ENCODE results near the gene RANBP17. TPM values are rescaled to one million over a fixed set of nuclear protein-coding genes. Genes with fewer than 3 reads are reported as not detected.

The RANBP17 gene
- total and polyA plus RNA-seq, 2 donors from 2014 or later: 2.0 to 15.4 TPM

DNA sequence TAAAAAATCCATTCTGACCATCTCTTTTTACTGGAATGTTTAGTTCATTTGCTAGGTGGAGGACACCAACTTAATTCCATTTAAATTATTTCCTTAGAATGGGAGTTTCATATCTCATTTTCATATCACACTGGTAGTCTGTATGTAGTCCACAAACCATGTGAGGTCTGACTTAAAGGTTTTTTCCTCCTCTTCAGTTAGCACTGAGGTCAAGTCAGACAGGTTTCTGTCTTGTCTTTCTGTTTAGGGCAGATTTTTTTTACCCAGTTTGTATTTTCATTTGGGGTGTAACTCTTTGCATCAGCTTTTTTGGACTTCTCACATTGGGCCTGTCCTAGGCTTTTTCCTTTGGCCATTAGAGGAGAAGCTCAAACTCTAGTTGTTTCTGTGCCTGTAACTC is 75.3 kb downstream of the RANBP17 start:
- intact Hi-C loops (cut with DNase I): no loop called here
- no peaks in the 10 kb centered on the region for H3K9me3 ChIP-seq (ENCODE audit: control insufficient read depth in 2 of 3, insufficient read depth in 1 of 3, low read length in 3 of 3)
- H3K9ac ChIP-seq (ENCODE audit: low read length in 3 of 3): no peak overlapping the region
- no peak for FAIRE-seq
- no peak overlapping the region for H3K27ac ChIP-seq (ENCODE audit: low read depth in 2 of 2, low read length in 2 of 2)
- no peak overlapping the region for H3K4me3 ChIP-seq (ENCODE audit: low read length in 3 of 3)
- H3K27me3 ChIP-seq (ENCODE audit: control insufficient read depth, insufficient read depth, low read length): no peaks in the 10 kb centered on the region
- TF ChIP-seq, protein P1, sequence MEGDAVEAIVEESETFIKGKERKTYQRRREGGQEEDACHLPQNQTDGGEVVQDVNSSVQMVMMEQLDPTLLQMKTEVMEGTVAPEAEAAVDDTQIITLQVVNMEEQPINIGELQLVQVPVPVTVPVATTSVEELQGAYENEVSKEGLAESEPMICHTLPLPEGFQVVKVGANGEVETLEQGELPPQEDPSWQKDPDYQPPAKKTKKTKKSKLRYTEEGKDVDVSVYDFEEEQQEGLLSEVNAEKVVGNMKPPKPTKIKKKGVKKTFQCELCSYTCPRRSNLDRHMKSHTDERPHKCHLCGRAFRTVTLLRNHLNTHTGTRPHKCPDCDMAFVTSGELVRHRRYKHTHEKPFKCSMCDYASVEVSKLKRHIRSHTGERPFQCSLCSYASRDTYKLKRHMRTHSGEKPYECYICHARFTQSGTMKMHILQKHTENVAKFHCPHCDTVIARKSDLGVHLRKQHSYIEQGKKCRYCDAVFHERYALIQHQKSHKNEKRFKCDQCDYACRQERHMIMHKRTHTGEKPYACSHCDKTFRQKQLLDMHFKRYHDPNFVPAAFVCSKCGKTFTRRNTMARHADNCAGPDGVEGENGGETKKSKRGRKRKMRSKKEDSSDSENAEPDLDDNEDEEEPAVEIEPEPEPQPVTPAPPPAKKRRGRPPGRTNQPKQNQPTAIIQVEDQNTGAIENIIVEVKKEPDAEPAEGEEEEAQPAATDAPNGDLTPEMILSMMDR (IDR thresholded peaks at IDR 0.05; ENCODE audit: borderline replicate concordance, extremely low read depth, insufficient read depth): no peak
- H3K4me1 ChIP-seq (ENCODE audit: control insufficient read depth in 2 of 3, insufficient read depth in 2 of 3, low read depth in 1 of 3, low read length in 3 of 3): no peaks in the 10 kb centered on the region
- no peak for DNase-seq
- H3K36me3 ChIP-seq (ENCODE audit: control insufficient read depth in 2 of 3, insufficient read depth in 3 of 3, low read length in 3 of 3): no peaks in the 10 kb centered on the region

DNA sequence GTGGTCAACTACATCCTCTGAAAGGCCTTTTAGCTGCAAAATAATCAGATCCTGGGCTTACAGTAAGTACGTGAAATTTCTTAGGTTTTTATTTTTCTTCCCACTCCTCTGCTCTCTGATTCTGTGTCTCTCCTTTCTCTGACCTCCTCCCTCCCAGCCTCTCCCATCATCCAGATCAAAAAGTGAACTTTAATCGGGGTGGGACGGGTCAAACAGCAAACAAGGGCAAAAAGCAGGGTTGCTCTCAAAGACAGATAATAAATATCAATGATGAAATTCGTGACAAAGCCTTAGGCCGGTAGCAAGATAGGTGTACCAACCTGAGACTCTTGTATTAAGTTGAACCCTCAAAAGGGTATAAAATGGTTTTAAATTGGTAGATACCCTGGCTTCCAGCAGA is 76.1 kb downstream of the RANBP17 start:
- no peak for DNase-seq
- no peak overlapping the region for H3K9ac ChIP-seq (ENCODE audit: low read length in 3 of 3)
- intact Hi-C loops (cut with DNase I): no loop called here
- H3K9me3 ChIP-seq (ENCODE audit: control insufficient read depth in 2 of 3, insufficient read depth in 1 of 3, low read length in 3 of 3): no peaks in the 10 kb centered on the region
- no peak overlapping the region for H3K4me3 ChIP-seq (ENCODE audit: low read length in 3 of 3)
- TF ChIP-seq, protein P1 (IDR thresholded peaks at IDR 0.05; ENCODE audit: borderline replicate concordance, extremely low read depth, insufficient read depth): no peak
- H3K36me3 ChIP-seq (ENCODE audit: control insufficient read depth in 2 of 3, insufficient read depth in 3 of 3, low read length in 3 of 3): no peaks in the 10 kb centered on the region
- H3K27me3 ChIP-seq (ENCODE audit: control insufficient read depth, insufficient read depth, low read length): no peaks in the 10 kb centered on the region
- no peaks in the 10 kb centered on the region for H3K4me1 ChIP-seq (ENCODE audit: control insufficient read depth in 2 of 3, insufficient read depth in 2 of 3, low read depth in 1 of 3, low read length in 3 of 3)
- FAIRE-seq: no peak
- no peak overlapping the region for H3K27ac ChIP-seq (ENCODE audit: low read depth in 2 of 2, low read length in 2 of 2)

DNA sequence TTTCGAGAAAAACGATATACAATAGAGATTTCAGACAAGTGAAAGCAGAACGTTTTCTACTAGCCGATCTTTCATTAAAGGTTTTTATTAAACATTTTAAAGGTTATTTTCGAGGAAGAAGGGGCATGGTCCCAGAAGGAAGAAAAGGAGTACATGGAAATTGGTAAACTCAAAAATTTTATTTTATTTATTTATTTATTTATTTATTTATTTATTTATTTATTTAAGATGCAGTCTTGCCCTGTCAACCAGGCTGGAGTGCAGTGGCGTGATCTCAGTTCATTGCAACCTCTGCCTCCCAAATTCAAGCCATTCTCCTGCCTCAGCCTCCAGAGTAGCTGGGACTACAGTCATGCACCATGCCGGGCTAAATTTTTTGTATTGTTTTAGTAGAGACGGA is 77.4 kb downstream of the RANBP17 start:
- Histone ChIP-seq H3K27ac (ENCODE audit: low read depth in 2 of 2, low read length in 2 of 2) (no peak overlapping the region), H3K9me3 (ENCODE audit: control insufficient read depth in 2 of 3, insufficient read depth in 1 of 3, low read length in 3 of 3) (no peaks in the 10 kb centered on the region), H3K4me1 (ENCODE audit: control insufficient read depth in 2 of 3, insufficient read depth in 2 of 3, low read depth in 1 of 3, low read length in 3 of 3) (no peaks in the 10 kb centered on the region), H3K9ac (ENCODE audit: low read length in 3 of 3) (no peak overlapping the region), H3K4me3 (ENCODE audit: low read length in 3 of 3) (no peak overlapping the region), H3K27me3 (ENCODE audit: control insufficient read depth, insufficient read depth, low read length) (no peaks in the 10 kb centered on the region), H3K36me3 (ENCODE audit: control insufficient read depth in 2 of 3, insufficient read depth in 3 of 3, low read length in 3 of 3) (no peaks in the 10 kb centered on the region)
- no peak for DNase-seq
- no peak for FAIRE-seq
- intact Hi-C loops (cut with DNase I): no loop called here
- TF ChIP-seq, protein P1 (IDR thresholded peaks at IDR 0.05; ENCODE audit: borderline replicate concordance, extremely low read depth, insufficient read depth): no peak

DNA sequence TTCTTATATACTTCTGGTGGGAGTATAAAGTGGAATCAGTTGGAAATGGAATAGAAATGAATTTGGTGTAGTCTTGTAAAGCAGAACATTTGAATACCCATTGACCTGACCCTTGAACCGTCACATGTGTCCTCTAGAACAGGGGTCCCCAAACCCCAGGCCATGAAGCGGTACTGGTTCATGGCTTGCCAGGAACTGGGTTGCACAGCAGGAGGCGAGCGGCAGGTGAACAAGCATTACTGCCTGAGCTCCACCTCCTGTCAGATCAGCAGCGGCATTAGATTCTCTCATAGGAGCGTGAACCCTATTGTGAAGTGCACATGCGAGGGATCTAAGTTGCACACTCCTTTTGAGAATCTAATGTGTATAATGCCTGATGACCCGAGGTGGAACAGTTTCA is 80.0 kb downstream of the RANBP17 start:
- no peaks in the 10 kb centered on the region for H3K27me3 ChIP-seq (ENCODE audit: control insufficient read depth, insufficient read depth, low read length)
- no peak for DNase-seq
- FAIRE-seq: no peak
- no peak overlapping the region for H3K27ac ChIP-seq (ENCODE audit: low read depth in 2 of 2, low read length in 2 of 2)
- H3K4me3 ChIP-seq (ENCODE audit: low read length in 3 of 3): no peak overlapping the region
- no peaks in the 10 kb centered on the region for H3K4me1 ChIP-seq (ENCODE audit: control insufficient read depth in 2 of 3, insufficient read depth in 2 of 3, low read depth in 1 of 3, low read length in 3 of 3)
- intact Hi-C loops (cut with DNase I): no loop called here
- H3K36me3 ChIP-seq (ENCODE audit: control insufficient read depth in 2 of 3, insufficient read depth in 3 of 3, low read length in 3 of 3): no peaks in the 10 kb centered on the region
- TF ChIP-seq, protein P1 (IDR thresholded peaks at IDR 0.05; ENCODE audit: borderline replicate concordance, extremely low read depth, insufficient read depth): no peak
- H3K9ac ChIP-seq (ENCODE audit: low read length in 3 of 3): no peak overlapping the region
- no peaks in the 10 kb centered on the region for H3K9me3 ChIP-seq (ENCODE audit: control insufficient read depth in 2 of 3, insufficient read depth in 1 of 3, low read length in 3 of 3)
